HUES48 (cell line): Measurements from ENCODE around the gene LRPAP1.
A peak's percentile ranks its signal among the peaks of the same experiment; 100 is the strongest.

Source experiments
- H3K27ac ChIP-seq: one replicate; pipeline ENCODE4 v1.7.0; 2013; ENCODE audit warnings: low read depth, low read length, inconsistent platforms
- H3K27me3 ChIP-seq: 2 replicates; pipeline ENCODE4 v1.6.1; 2013; ENCODE audit warnings: mild to moderate bottlenecking, low read length; ENCODE audit not compliant: control insufficient read depth, insufficient read depth
- H3K36me3 ChIP-seq: 2 replicates; pipeline ENCODE4 v1.6.1; 2013; ENCODE audit warnings: low read length; ENCODE audit not compliant: control insufficient read depth, insufficient read depth
- H3K4me1 ChIP-seq: 2 replicates; pipeline ENCODE4 v1.6.1; 2013; ENCODE audit warnings: mild to moderate bottlenecking, low read length; ENCODE audit not compliant: control insufficient read depth, insufficient read depth
- H3K4me3 ChIP-seq: 2 replicates; pipeline ENCODE4 v1.5.1; 2013; ENCODE audit warnings: mild to moderate bottlenecking, low read depth, low read length
- H3K9ac ChIP-seq: 2 replicates; pipeline ENCODE4 v1.6.1; 2013; ENCODE audit warnings: mild to moderate bottlenecking, low read depth, low read length, moderate library complexity
- H3K9me3 ChIP-seq: 2 replicates; pipeline ENCODE4 v1.6.1; 2013; ENCODE audit warnings: low read length; ENCODE audit not compliant: control insufficient read depth, insufficient read depth

LRPAP1 gene

GRCh38 chr4:3481783-3482393, 50.3 kb downstream of the LRPAP1 start:
- Histone ChIP-seq H3K9me3 (no peaks in the 10 kb centered on the region), H3K9ac (no peak overlapping the region), H3K27me3 (peaks cover 77% of the 10 kb centered on the region), H3K4me1 (peaks cover 25% of the 10 kb centered on the region), H3K4me3 (no peak overlapping the region), H3K27ac (no peak overlapping the region), H3K36me3 (no peaks in the 10 kb centered on the region)

- peak overlapping the region; percentile 45 for H3K4me3 ChIP-seq
- no peaks in the 10 kb centered on the region for H3K9me3 ChIP-seq
- H3K27ac ChIP-seq, result peak overlapping the region; percentile 90
- peaks cover 72% of the 10 kb centered on the region for H3K27me3 ChIP-seq
- peaks cover 22% of the 10 kb centered on the region for H3K4me1 ChIP-seq
- no peak overlapping the region for H3K9ac ChIP-seq
- no peaks in the 10 kb centered on the region for H3K36me3 ChIP-seq
These were observed 51.1 kb downstream of the LRPAP1 start for GRCh38 chr4:3481113-3481531.

GRCh38 chr4:3480528-3481112, 51.6 kb downstream of the LRPAP1 start:
- H3K36me3 ChIP-seq, result no peaks in the 10 kb centered on the region
- peaks cover 70% of the 10 kb centered on the region for H3K27me3 ChIP-seq
- H3K4me1 ChIP-seq, result peaks cover 18% of the 10 kb centered on the region
- peak overlapping the region; percentile 45 for H3K4me3 ChIP-seq
- H3K27ac ChIP-seq, result peak overlapping the region; percentile 90
- H3K9me3 ChIP-seq, result no peaks in the 10 kb centered on the region
- no peak overlapping the region for H3K9ac ChIP-seq

- Histone ChIP-seq H3K4me3 (no peak overlapping the region), H3K27ac (no peak overlapping the region), H3K4me1 (peaks cover 12% of the 10 kb centered on the region), H3K36me3 (no peaks in the 10 kb centered on the region), H3K9ac (no peak overlapping the region), H3K9me3 (no peaks in the 10 kb centered on the region), H3K27me3 (peaks cover 69% of the 10 kb centered on the region)
These were observed 52.7 kb downstream of the LRPAP1 start for GRCh38 chr4:3479358-3480101.

GRCh38 chr4:3478446-3479357, 53.5 kb downstream of the LRPAP1 start:
- H3K36me3 ChIP-seq, result no peaks in the 10 kb centered on the region
- H3K4me1 ChIP-seq, result peaks cover 11% of the 10 kb centered on the region
- H3K9ac ChIP-seq, result no peak overlapping the region
- H3K9me3 ChIP-seq, result no peaks in the 10 kb centered on the region
- no peak overlapping the region for H3K4me3 ChIP-seq
- H3K27ac ChIP-seq, result no peak overlapping the region
- peaks cover 67% of the 10 kb centered on the region for H3K27me3 ChIP-seq

- H3K9ac ChIP-seq, result no peak overlapping the region
- H3K9me3 ChIP-seq, result no peaks in the 10 kb centered on the region
- H3K4me1 ChIP-seq, result peaks cover 11% of the 10 kb centered on the region
- H3K36me3 ChIP-seq, result no peaks in the 10 kb centered on the region
- H3K27ac ChIP-seq, result no peak overlapping the region
- no peak overlapping the region for H3K4me3 ChIP-seq
- H3K27me3 ChIP-seq, result peaks cover 64% of the 10 kb centered on the region
These were observed 54.3 kb downstream of the LRPAP1 start for GRCh38 chr4:3477750-3478430.

- H3K4me3 ChIP-seq, result no peak overlapping the region
- no peaks in the 10 kb centered on the region for H3K36me3 ChIP-seq
- no peak overlapping the region for H3K9ac ChIP-seq
- H3K27me3 ChIP-seq, result peaks cover 64% of the 10 kb centered on the region
- H3K27ac ChIP-seq, result no peak overlapping the region
- H3K4me1 ChIP-seq, result peaks cover 11% of the 10 kb centered on the region
- no peaks in the 10 kb centered on the region for H3K9me3 ChIP-seq
These were observed 55.1 kb downstream of the LRPAP1 start for GRCh38 chr4:3476936-3477749.

GRCh38 chr4:3476341-3476747, 55.9 kb downstream of the LRPAP1 start:
- H3K9ac ChIP-seq, result no peak overlapping the region
- H3K4me3 ChIP-seq, result no peak overlapping the region
- peaks cover 5% of the 10 kb centered on the region for H3K4me1 ChIP-seq
- no peaks in the 10 kb centered on the region for H3K36me3 ChIP-seq
- H3K9me3 ChIP-seq, result no peaks in the 10 kb centered on the region
- peaks cover 59% of the 10 kb centered on the region for H3K27me3 ChIP-seq
- no peak overlapping the region for H3K27ac ChIP-seq

GRCh38 chr4:3475713-3476260, 56.4 kb downstream of the LRPAP1 start:
- H3K36me3 ChIP-seq, result no peaks in the 10 kb centered on the region
- H3K27ac ChIP-seq, result no peak overlapping the region
- H3K4me3 ChIP-seq, result no peak overlapping the region
- H3K9me3 ChIP-seq, result no peaks in the 10 kb centered on the region
- peaks cover 2% of the 10 kb centered on the region; the same call in 1 of the 2 replicates for H3K4me1 ChIP-seq
- H3K9ac ChIP-seq, result no peak overlapping the region
- peaks cover 64% of the 10 kb centered on the region for H3K27me3 ChIP-seq
